ENCODE results near the gene PRR5L. TPM values are rescaled to one million over a fixed set of nuclear protein-coding genes. Genes with fewer than 3 reads are reported as not detected.
A peak's percentile ranks its signal among the peaks of the same experiment; 100 is the strongest.

Gene PRR5L
- polyA plus RNA-seq, 3 donors: 3.5 to 16.0 (median 7.4) TPM

DNA sequence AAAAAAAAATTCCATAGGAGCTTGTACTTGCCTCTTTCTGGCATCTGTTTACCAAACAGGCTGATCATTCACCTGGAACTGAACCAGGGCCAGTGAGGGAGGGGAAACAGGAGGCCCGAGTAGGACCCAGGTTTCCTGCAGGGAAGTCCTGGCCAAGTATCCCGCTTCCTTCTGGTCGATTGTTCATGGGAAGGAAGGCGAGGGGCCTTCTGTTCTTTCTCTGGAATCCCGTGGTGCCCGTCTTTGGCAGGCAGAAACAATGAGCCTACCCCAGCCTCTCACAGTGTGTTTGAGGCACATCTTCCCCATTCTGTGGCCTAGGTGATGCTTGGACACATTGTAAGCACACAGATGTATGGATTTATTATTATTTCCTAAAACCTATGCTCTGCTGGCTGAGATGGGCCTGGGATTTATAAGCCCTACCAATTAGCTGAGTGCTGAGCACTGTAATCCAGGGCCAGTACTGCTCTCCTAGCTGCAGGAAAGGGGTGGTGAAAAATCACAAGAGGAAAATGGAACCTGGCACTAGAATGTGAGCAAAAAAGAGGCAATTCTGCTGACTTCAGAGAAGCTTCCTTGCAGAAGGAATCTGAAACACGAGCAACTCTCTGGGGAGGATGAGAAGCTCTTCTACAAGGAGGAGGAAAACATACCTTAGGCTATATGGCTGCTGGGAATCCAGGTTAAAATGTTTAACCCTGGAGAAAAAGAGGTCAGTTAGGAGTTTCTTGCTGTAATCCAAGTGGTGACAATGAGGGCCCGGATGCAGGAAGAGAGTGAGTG, 53.5 kb downstream of the PRR5L start:
- H3K4me2 ChIP-seq (replicated peaks; ENCODE audit: extremely low read depth, low read length, poor library complexity, severe bottlenecking): no peak overlapping the region
- H3K4me3 Mint-ChIP-seq: no peak overlapping the region
- intact Hi-C loops (cut with micrococcal nuclease): no loop called here
- H2AFZ ChIP-seq (ENCODE audit: insufficient read depth, low read depth, low read length, poor library complexity, severe bottlenecking): no peak overlapping the region
- H3K27me3 ChIP-seq (ENCODE audit: control insufficient read depth in 2 of 2, insufficient read depth in 2 of 2, low read length in 2 of 2): no peaks in the 10 kb centered on the region
- H3K79me2 ChIP-seq (ENCODE audit: insufficient read depth, low read length): no peaks in the 10 kb centered on the region
- peak overlapping the region in 1 of 2 donors; percentile 58 for H3K27ac ChIP-seq (ENCODE audit: low read depth in 1 of 2, low read length in 2 of 2)
- peaks cover 0 to 2% (median 0%) of the 10 kb centered on the region in 3 donors for H3K27me3 Mint-ChIP-seq (ENCODE audit: low read depth in 3 of 3)
- H3K9me3 ChIP-seq (replicated peaks in 1 of 2; ENCODE audit: control insufficient read depth in 1 of 2, insufficient read depth in 1 of 2, low read length in 2 of 2): no peaks in the 10 kb centered on the region
- H3K9me3 Mint-ChIP-seq: peaks cover 0 to 2% (median 0%) of the 10 kb centered on the region in 7 donors
- no peaks in the 10 kb centered on the region for H3K36me3 Mint-ChIP-seq
- H3K27ac Mint-ChIP-seq: peak overlapping the region in 3 of 7 donors; percentile 11 to 61 (median 43)
- 57% methylated on average over 5 of the region's 8 CpGs for WGBS (ENCODE audit: insufficient coverage)
- TF ChIP-seq, protein P1, sequence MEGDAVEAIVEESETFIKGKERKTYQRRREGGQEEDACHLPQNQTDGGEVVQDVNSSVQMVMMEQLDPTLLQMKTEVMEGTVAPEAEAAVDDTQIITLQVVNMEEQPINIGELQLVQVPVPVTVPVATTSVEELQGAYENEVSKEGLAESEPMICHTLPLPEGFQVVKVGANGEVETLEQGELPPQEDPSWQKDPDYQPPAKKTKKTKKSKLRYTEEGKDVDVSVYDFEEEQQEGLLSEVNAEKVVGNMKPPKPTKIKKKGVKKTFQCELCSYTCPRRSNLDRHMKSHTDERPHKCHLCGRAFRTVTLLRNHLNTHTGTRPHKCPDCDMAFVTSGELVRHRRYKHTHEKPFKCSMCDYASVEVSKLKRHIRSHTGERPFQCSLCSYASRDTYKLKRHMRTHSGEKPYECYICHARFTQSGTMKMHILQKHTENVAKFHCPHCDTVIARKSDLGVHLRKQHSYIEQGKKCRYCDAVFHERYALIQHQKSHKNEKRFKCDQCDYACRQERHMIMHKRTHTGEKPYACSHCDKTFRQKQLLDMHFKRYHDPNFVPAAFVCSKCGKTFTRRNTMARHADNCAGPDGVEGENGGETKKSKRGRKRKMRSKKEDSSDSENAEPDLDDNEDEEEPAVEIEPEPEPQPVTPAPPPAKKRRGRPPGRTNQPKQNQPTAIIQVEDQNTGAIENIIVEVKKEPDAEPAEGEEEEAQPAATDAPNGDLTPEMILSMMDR (IDR thresholded peaks at IDR 0.05): no peak
- no peak overlapping the region for H3K4me3 ChIP-seq (replicated peaks in 1 of 3; ENCODE audit: low read depth in 2 of 3, low read length in 3 of 3)
- H3K4me1 Mint-ChIP-seq: peaks cover 9% of the 10 kb centered on the region
- H3K36me3 ChIP-seq (replicated peaks in 1 of 2; ENCODE audit: control insufficient read depth in 1 of 2, insufficient read depth in 2 of 2, low read length in 2 of 2): no peaks in the 10 kb centered on the region
- DNase-seq: no peak
- H3K4me1 ChIP-seq (ENCODE audit: control insufficient read depth in 1 of 2, insufficient read depth in 2 of 2, low read length in 2 of 2): no peaks in the 10 kb centered on the region
- H3K9ac ChIP-seq (ENCODE audit: insufficient read depth, low read length, poor library complexity, severe bottlenecking): no peak overlapping the region
- no peaks in the 10 kb centered on the region for H4K20me1 ChIP-seq (ENCODE audit: insufficient read depth, low read length)

DNA sequence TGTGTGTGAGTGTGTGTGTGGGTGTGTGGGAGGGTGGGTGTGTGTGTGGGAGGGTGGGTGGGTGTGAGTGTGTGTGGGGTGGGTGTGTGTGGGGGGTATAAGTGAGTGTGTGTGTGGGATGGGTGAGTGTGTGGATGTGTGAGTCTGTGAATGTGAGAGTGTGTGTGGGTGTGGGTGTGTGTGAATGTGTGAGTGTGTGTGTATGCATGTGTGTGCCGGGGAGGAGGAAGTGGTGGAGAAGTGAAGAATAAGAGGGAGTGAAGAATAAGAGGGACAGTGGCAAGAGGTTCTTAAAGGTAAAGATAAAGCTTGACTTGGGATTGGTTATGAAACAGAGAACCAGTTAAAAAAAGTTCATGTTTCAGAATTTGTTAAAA, 54.0 kb downstream of the PRR5L start:
- H3K36me3 Mint-ChIP-seq: no peaks in the 10 kb centered on the region
- Histone ChIP-seq H3K27ac (ENCODE audit: low read depth in 1 of 2, low read length in 2 of 2) (no peak overlapping the region), H4K20me1 (ENCODE audit: insufficient read depth, low read length) (no peaks in the 10 kb centered on the region), H3K4me1 (ENCODE audit: control insufficient read depth in 1 of 2, insufficient read depth in 2 of 2, low read length in 2 of 2) (no peaks in the 10 kb centered on the region), H3K27me3 (ENCODE audit: control insufficient read depth in 2 of 2, insufficient read depth in 2 of 2, low read length in 2 of 2) (no peaks in the 10 kb centered on the region), H3K9me3 (replicated peaks in 1 of 2; ENCODE audit: control insufficient read depth in 1 of 2, insufficient read depth in 1 of 2, low read length in 2 of 2) (no peaks in the 10 kb centered on the region), H3K79me2 (ENCODE audit: insufficient read depth, low read length) (no peaks in the 10 kb centered on the region), H3K9ac (ENCODE audit: insufficient read depth, low read length, poor library complexity, severe bottlenecking) (no peak overlapping the region), H3K36me3 (replicated peaks in 1 of 2; ENCODE audit: control insufficient read depth in 1 of 2, insufficient read depth in 2 of 2, low read length in 2 of 2) (no peaks in the 10 kb centered on the region), H3K4me2 (replicated peaks; ENCODE audit: extremely low read depth, low read length, poor library complexity, severe bottlenecking) (no peak overlapping the region), H2AFZ (ENCODE audit: insufficient read depth, low read depth, low read length, poor library complexity, severe bottlenecking) (no peak overlapping the region), H3K4me3 (replicated peaks in 1 of 3; ENCODE audit: low read depth in 2 of 3, low read length in 3 of 3) (no peak overlapping the region)
- H3K9me3 Mint-ChIP-seq: peaks cover 0 to 2% (median 0%) of the 10 kb centered on the region in 7 donors
- H3K4me3 Mint-ChIP-seq: no peak overlapping the region
- DNase-seq: no peak
- intact Hi-C loops (cut with micrococcal nuclease): no loop called here
- peak overlapping the region in 2 of 7 donors; percentile 1 to 3 for H3K27ac Mint-ChIP-seq
- TF ChIP-seq, protein P1 (IDR thresholded peaks at IDR 0.05): no peak
- 5% methylated on average over 1 of the region's 1 CpG for WGBS (ENCODE audit: insufficient coverage)
- peaks cover 9% of the 10 kb centered on the region for H3K4me1 Mint-ChIP-seq
- H3K27me3 Mint-ChIP-seq (ENCODE audit: low read depth in 3 of 3): peaks cover 0 to 2% (median 0%) of the 10 kb centered on the region in 3 donors

Measured in CD14-positive monocyte (primary cell).